Measurements from ENCODE around the gene PRM1. TPM values are rescaled to one million over a fixed set of nuclear protein-coding genes. Genes with fewer than 3 reads are reported as not detected.

The PRM1 gene
- total RNA-seq, 3 donors from 2014 or later (not counting 1 experiment from before 2014, with no cell fraction given): not detected

GRCh38 chr16:11236461-11237254 lies 44.5 kb downstream of the PRM1 start:
- Histone ChIP-seq H3K9me3 (ENCODE audit: control insufficient read depth, insufficient read depth, low read length) (no peaks in the 10 kb centered on the region), H3K4me3 (ENCODE audit: low read length) (no peak overlapping the region), H3K27me3 (ENCODE audit: control insufficient read depth, insufficient read depth, low read length) (no peaks in the 10 kb centered on the region), H3K4me1 (ENCODE audit: control insufficient read depth, insufficient read depth, low read length) (peaks cover 82% of the 10 kb centered on the region), H3K36me3 (ENCODE audit: control insufficient read depth, insufficient read depth, low read length) (no peaks in the 10 kb centered on the region), H3K27ac (ENCODE audit: low read length) (no peak overlapping the region)
- Mint-ChIP-seq H3K9me3 (no peaks in the 10 kb centered on the region), H3K27me3 (ENCODE audit: low read depth in 2 of 2) (no peaks in the 10 kb centered on the region), H3K4me3 (no peak overlapping the region), H3K36me3 (no peaks in the 10 kb centered on the region), H3K4me1 (peaks cover 54 to 68% of the 10 kb centered on the region in 2 donors), H3K27ac (no peak overlapping the region)
- DNase-seq (no peak), ATAC-seq (no peak)
- intact Hi-C loops (cut with micrococcal nuclease): loop anchor here (10.0 kb wide), 1 partner anchor 362 kb away; the partner anchor contains the start of gene CIITA
- TF ChIP-seq CTCF (IDR thresholded peaks at IDR 0.05): no peak
- 96% methylated on average over 8 of the region's 10 CpGs for WGBS (ENCODE audit: insufficient coverage)

- no peak for TF ChIP-seq CTCF (IDR thresholded peaks at IDR 0.05)
- H3K4me1 ChIP-seq (ENCODE audit: control insufficient read depth, insufficient read depth, low read length): peaks cover 82% of the 10 kb centered on the region
- Mint-ChIP-seq H3K36me3 (no peaks in the 10 kb centered on the region), H3K4me3 (peak overlapping the region; percentile 36), H3K27me3 (ENCODE audit: low read depth in 2 of 2) (no peaks in the 10 kb centered on the region), H3K4me1 (peaks cover 62 to 67% of the 10 kb centered on the region in 2 donors), H3K9me3 (no peaks in the 10 kb centered on the region), H3K27ac (peak overlapping the region; percentile 84 to 92)
- H3K36me3 ChIP-seq (ENCODE audit: control insufficient read depth, insufficient read depth, low read length): no peaks in the 10 kb centered on the region
- no peaks in the 10 kb centered on the region for H3K9me3 ChIP-seq (ENCODE audit: control insufficient read depth, insufficient read depth, low read length)
- DNase-seq: no peak
- H3K4me3 ChIP-seq (ENCODE audit: low read length): no peak overlapping the region
- no peak overlapping the region for H3K27ac ChIP-seq (ENCODE audit: low read length)
- H3K27me3 ChIP-seq (ENCODE audit: control insufficient read depth, insufficient read depth, low read length): no peaks in the 10 kb centered on the region
- 41% methylated on average over 5 of the region's 5 CpGs for WGBS (ENCODE audit: insufficient coverage)
- intact Hi-C loops (cut with micrococcal nuclease): loop anchor here (2.0 to 10.0 kb wide), 2 partner anchors 17 to 361 kb away; partner anchors contain the start of gene CIITA
- ATAC-seq: no peak
These were observed 45.5 kb downstream of the PRM1 start for GRCh38 chr16:11235703-11235991.

- H3K4me3 ChIP-seq (ENCODE audit: low read length): no peak overlapping the region
These were observed 46.0 kb downstream of the PRM1 start for GRCh38 chr16:11234884-11235702.

More at GRCh38 chr16:11234884-11235702, 46.0 kb downstream of the PRM1 start:
- no peak for TF ChIP-seq CTCF (IDR thresholded peaks at IDR 0.05)
- no peaks in the 10 kb centered on the region for H3K36me3 ChIP-seq (ENCODE audit: control insufficient read depth, insufficient read depth, low read length)
- no peaks in the 10 kb centered on the region for H3K27me3 Mint-ChIP-seq (ENCODE audit: low read depth in 2 of 2)
- peak overlapping the region; percentile 36 for H3K4me3 Mint-ChIP-seq
- WGBS (ENCODE audit: insufficient coverage): 44% methylated on average over 11 of the region's 13 CpGs
- intact Hi-C loops (cut with micrococcal nuclease): loop anchor here (2.0 to 10.0 kb wide), 2 partner anchors 18 to 360 kb away; partner anchors contain the start of gene CIITA
- H3K9me3 ChIP-seq (ENCODE audit: control insufficient read depth, insufficient read depth, low read length): no peaks in the 10 kb centered on the region
- H3K4me1 ChIP-seq (ENCODE audit: control insufficient read depth, insufficient read depth, low read length): peaks cover 76% of the 10 kb centered on the region
- peaks cover 62% of the 10 kb centered on the region in 2 donors for H3K4me1 Mint-ChIP-seq
- H3K9me3 Mint-ChIP-seq: no peaks in the 10 kb centered on the region
- H3K27ac Mint-ChIP-seq: peak overlapping the region; percentile 84 to 92
- DNase-seq: no peak
- peak overlapping the region; percentile 37 for H3K27ac ChIP-seq (ENCODE audit: low read length)
- ATAC-seq: peak; percentile 37 to 48 (median 38)
- no peaks in the 10 kb centered on the region for H3K36me3 Mint-ChIP-seq
- no peaks in the 10 kb centered on the region for H3K27me3 ChIP-seq (ENCODE audit: control insufficient read depth, insufficient read depth, low read length)
